ENCODE data around the gene DVL3.
"Not testable (repeated sequence)": the region's sequence is repeated elsewhere in the genome, so short reads cannot be mapped to it uniquely, and the experiment has no call there.

The DVL3 gene

GRCh38 chr3:184145751-184146270 is 9.4 kb upstream of the DVL3 start:
- TF ChIP-seq CTCF (IDR thresholded peaks at IDR 0.05; ENCODE audit: low read depth, low read length), result no peak
- DNase-seq (ENCODE audit: low read depth), result no peak
- H3K4me3 ChIP-seq (ENCODE audit: low read depth, low read length), result no peak overlapping the region

- DNase-seq (ENCODE audit: low read depth), result no peak
- H3K4me3 ChIP-seq (ENCODE audit: low read depth, low read length), result no peak overlapping the region
- TF ChIP-seq MYC (IDR thresholded peaks at IDR 0.05; ENCODE audit: low read depth, low read length), result no peak
- no peak for TF ChIP-seq CTCF (IDR thresholded peaks at IDR 0.05; ENCODE audit: low read depth, low read length)
- no peak for TF ChIP-seq POLR2A (IDR thresholded peaks at IDR 0.05; ENCODE audit: extremely low read depth, insufficient read length)
- TF ChIP-seq MAX (IDR thresholded peaks at IDR 0.05; ENCODE audit: low read depth, low read length), result no peak
Measured at GRCh38 chr3:184148076-184148475, 7.1 kb upstream of the DVL3 start.

- TF ChIP-seq MAX (IDR thresholded peaks at IDR 0.05; ENCODE audit: low read depth, low read length) (no peak), MYC (IDR thresholded peaks at IDR 0.05; ENCODE audit: low read depth, low read length) (no peak), CTCF (IDR thresholded peaks at IDR 0.05; ENCODE audit: low read depth, low read length) (no peak), POLR2A (IDR thresholded peaks at IDR 0.05; ENCODE audit: extremely low read depth, insufficient read length) (no peak)
- no peak overlapping the region for H3K4me3 ChIP-seq (ENCODE audit: low read depth, low read length)
- no peak for DNase-seq (ENCODE audit: low read depth)
Measured at GRCh38 chr3:184149123-184149522, 6.1 kb upstream of the DVL3 start.

GRCh38 chr3:184149770-184150169 is 5.4 kb upstream of the DVL3 start:
- not testable (repeated sequence) for H3K4me3 ChIP-seq (ENCODE audit: low read depth, low read length); DNase-seq (ENCODE audit: low read depth)

- TF ChIP-seq CTCF (IDR thresholded peaks at IDR 0.05; ENCODE audit: low read depth, low read length) (no peak), MAX (IDR thresholded peaks at IDR 0.05; ENCODE audit: low read depth, low read length) (no peak), POLR2A (IDR thresholded peaks at IDR 0.05; ENCODE audit: extremely low read depth, insufficient read length) (no peak), MYC (IDR thresholded peaks at IDR 0.05; ENCODE audit: low read depth, low read length) (no peak)
- peak overlapping the region; percentile 85 for H3K4me3 ChIP-seq (ENCODE audit: low read depth, low read length)
- DNase-seq (ENCODE audit: low read depth), result peak; percentile 41
Measured at GRCh38 chr3:184155644-184156521, 706 bp downstream of the DVL3 start.

- DNase-seq (ENCODE audit: low read depth), result peak; percentile 42
- TF ChIP-seq POLR2A (IDR thresholded peaks at IDR 0.05; ENCODE audit: extremely low read depth, insufficient read length), result no peak
- TF ChIP-seq MAX (IDR thresholded peaks at IDR 0.05; ENCODE audit: low read depth, low read length), result no peak
- TF ChIP-seq MYC (IDR thresholded peaks at IDR 0.05; ENCODE audit: low read depth, low read length), result no peak
- no peak for TF ChIP-seq CTCF (IDR thresholded peaks at IDR 0.05; ENCODE audit: low read depth, low read length)
- peak overlapping the region; percentile 85 for H3K4me3 ChIP-seq (ENCODE audit: low read depth, low read length)
Measured at GRCh38 chr3:184156522-184156955, 1.4 kb downstream of the DVL3 start.
